Muscle of back (tissue), 11 donors: ENCODE measurements around the gene MYO5B. TPM values are rescaled to one million over a fixed set of nuclear protein-coding genes. Genes with fewer than 3 reads are reported as not detected.

Experiments used
- DNase-seq, 3 donors: peaks; one replicate each; pipeline versions ENCODE4 v3.0.0 to v3.0.0-alpha.2; 2013
- polyA plus RNA-seq, 10 donors: library from polyadenylated mRNA; unstranded; fragments of 120-200 nt; gene quantifications; one replicate each; pipeline ENCODE4 v1.2.1, GENCODE V29; 2013; ENCODE audit not compliant: insufficient read length in 10 of 10

Gene MYO5B
- polyA plus RNA-seq, 10 donors, result 1.1 to 4.1 (median 1.7) TPM

GRCh38 chr18:49972535-49972934 lies 222.4 kb downstream of the MYO5B start:
- DNase-seq, result no peak

- no peak for DNase-seq
Measured at GRCh38 chr18:49971462-49971861, 223.5 kb downstream of the MYO5B start.

- no peak for DNase-seq
Measured at GRCh38 chr18:49970319-49970718, 224.6 kb downstream of the MYO5B start.

GRCh38 chr18:49968644-49969309 lies 226.2 kb downstream of the MYO5B start:
- DNase-seq, result no peak

- no peak for DNase-seq
Measured at GRCh38 chr18:49967636-49968313, 227.2 kb downstream of the MYO5B start.

GRCh38 chr18:49967171-49967570 lies 227.8 kb downstream of the MYO5B start:
- no peak for DNase-seq

- DNase-seq, result no peak
Measured at GRCh38 chr18:49966090-49966489, 228.9 kb downstream of the MYO5B start.

GRCh38 chr18:49963217-49963616 lies 231.7 kb downstream of the MYO5B start:
- DNase-seq, result no peak

GRCh38 chr18:49961271-49961670 lies 233.7 kb downstream of the MYO5B start:
- no peak for DNase-seq

- no peak for DNase-seq
Measured at GRCh38 chr18:49960376-49960775, 234.6 kb downstream of the MYO5B start.

- no peak for DNase-seq
Measured at GRCh38 chr18:49959176-49959575, 235.8 kb downstream of the MYO5B start.

- no peak for DNase-seq
Measured at GRCh38 chr18:49955263-49955662, 239.7 kb downstream of the MYO5B start.

GRCh38 chr18:49953391-49953790 lies 241.6 kb downstream of the MYO5B start:
- DNase-seq, result no peak

GRCh38 chr18:49949951-49950395 lies 245.0 kb downstream of the MYO5B start:
- DNase-seq, result no peak

- DNase-seq, result no peak
Measured at GRCh38 chr18:49948975-49949374, 246.0 kb downstream of the MYO5B start.

- DNase-seq, result peak in 1 of 3 donors; percentile 39
Measured at GRCh38 chr18:49944663-49945062, 250.3 kb downstream of the MYO5B start.

- no peak for DNase-seq
Measured at GRCh38 chr18:49936821-49937220, 258.1 kb downstream of the MYO5B start.

- no peak for DNase-seq
Measured at GRCh38 chr18:49935215-49935614, 259.7 kb downstream of the MYO5B start.

- peak in 1 of 3 donors; percentile 17 for DNase-seq
Measured at GRCh38 chr18:49934457-49934856, 260.5 kb downstream of the MYO5B start.

GRCh38 chr18:49933530-49934128 lies 261.3 kb downstream of the MYO5B start:
- peak in 1 of 3 donors; percentile 19 for DNase-seq

GRCh38 chr18:49931760-49932159 lies 263.2 kb downstream of the MYO5B start:
- no peak for DNase-seq

- no peak for DNase-seq
Measured at GRCh38 chr18:49931179-49931578, 263.8 kb downstream of the MYO5B start.

GRCh38 chr18:49926106-49926745 lies 268.7 kb downstream of the MYO5B start:
- peak in 1 of 3 donors; percentile 50 for DNase-seq
